Stimulated activated effector memory CD8-positive, alpha-beta T cell treated with anti-CD3 and anti-CD28 coated beads, Interleukin-12 subunit alpha, Interleukin-12 subunit beta, amount 100 ng/mL, for 72 hours (primary cell): Measurements from ENCODE around the gene SLC7A6OS.

Source experiments
- ATAC-seq: fragments of 150-1000 bp; cut with Tn5 transposase; 2 replicates; pipeline ENCODE4 v1.10.0; 2021
- DNase-seq, 2 donors: peaks; one replicate each; pipeline ENCODE4 v3.0.0; 2021 to 2022; ENCODE audit warnings: low spot score in 2 of 2
- H3K27ac Mint-ChIP-seq: one replicate; pipeline ENCODE4 v1.8.0; 2022; ENCODE audit warnings: mild to moderate bottlenecking, mixed read lengths
- H3K36me3 Mint-ChIP-seq: one replicate; pipeline ENCODE4 v1.8.0; 2022; ENCODE audit warnings: mild to moderate bottlenecking, mixed read lengths
- H3K4me1 Mint-ChIP-seq: one replicate; pipeline ENCODE4 v1.8.0; 2022; ENCODE audit warnings: mixed read lengths
- H3K4me3 Mint-ChIP-seq: one replicate; pipeline ENCODE4 v1.8.0; 2022; ENCODE audit warnings: mild to moderate bottlenecking, mixed read lengths
- H3K9me3 Mint-ChIP-seq: one replicate; pipeline ENCODE4 v1.8.0; 2022; ENCODE audit warnings: mixed read lengths

Gene SLC7A6OS

DNA sequence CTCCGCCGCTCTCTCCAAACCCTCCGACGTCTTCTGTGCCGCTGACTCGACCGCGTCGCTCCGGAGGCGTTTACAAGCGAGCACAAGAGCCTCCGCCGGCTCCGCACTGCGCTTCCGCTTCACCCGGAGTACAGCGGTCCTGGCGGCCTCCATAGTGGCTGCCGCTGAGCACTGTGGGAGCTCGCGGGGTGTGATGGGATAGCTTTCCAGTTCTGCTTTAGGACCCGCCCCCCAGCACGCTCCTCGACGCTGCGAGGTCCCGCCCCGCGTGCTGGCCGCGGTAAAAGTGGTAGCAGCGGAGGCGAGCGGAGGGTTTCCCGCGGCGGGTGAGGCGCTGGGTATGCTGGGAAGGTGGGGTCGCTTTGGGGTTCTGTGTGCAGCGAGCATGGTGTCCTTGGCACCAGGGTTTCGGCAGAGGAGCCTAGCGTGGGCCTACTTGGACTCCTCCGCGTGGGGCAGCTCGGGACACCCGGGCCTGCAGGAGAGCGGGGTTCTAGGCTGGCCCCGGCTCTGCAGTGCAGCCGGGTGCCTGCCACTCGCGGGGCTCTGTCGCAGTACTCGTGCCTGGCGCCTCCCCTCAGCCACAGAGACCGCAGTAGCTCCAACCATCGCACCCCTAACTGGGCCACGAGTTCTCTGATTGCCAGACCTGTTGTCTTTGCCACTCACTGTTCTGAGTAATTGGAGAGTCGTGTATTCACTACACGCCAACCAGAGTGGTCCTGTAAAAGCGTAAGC, at the start of gene SLC7A6OS, which contains the start of gene PRMT7:
Gene SLC7A6OS (minus strand): TSS at position 173 of the 738 bp plus-strand sequence. CDS start 20 bp downstream, at position 153.
Gene PRMT7 (plus strand): TSS at position 246 of the 738 bp plus-strand sequence. CDS start 4,961 bp downstream, outside the sequence.
- Mint-ChIP-seq H3K27ac (peak within 1 kb of the TSS; percentile 90), H3K9me3 (no peaks in the 10 kb centered on the region), H3K36me3 (peaks cover 76% of the 10 kb centered on the region), H3K4me3 (peak within 1 kb of the TSS; percentile 95), H3K4me1 (peaks cover 27% of the 10 kb centered on the region)
- peak; percentile 99 for ATAC-seq
- peak; percentile 81 to 94 for DNase-seq

DNA sequence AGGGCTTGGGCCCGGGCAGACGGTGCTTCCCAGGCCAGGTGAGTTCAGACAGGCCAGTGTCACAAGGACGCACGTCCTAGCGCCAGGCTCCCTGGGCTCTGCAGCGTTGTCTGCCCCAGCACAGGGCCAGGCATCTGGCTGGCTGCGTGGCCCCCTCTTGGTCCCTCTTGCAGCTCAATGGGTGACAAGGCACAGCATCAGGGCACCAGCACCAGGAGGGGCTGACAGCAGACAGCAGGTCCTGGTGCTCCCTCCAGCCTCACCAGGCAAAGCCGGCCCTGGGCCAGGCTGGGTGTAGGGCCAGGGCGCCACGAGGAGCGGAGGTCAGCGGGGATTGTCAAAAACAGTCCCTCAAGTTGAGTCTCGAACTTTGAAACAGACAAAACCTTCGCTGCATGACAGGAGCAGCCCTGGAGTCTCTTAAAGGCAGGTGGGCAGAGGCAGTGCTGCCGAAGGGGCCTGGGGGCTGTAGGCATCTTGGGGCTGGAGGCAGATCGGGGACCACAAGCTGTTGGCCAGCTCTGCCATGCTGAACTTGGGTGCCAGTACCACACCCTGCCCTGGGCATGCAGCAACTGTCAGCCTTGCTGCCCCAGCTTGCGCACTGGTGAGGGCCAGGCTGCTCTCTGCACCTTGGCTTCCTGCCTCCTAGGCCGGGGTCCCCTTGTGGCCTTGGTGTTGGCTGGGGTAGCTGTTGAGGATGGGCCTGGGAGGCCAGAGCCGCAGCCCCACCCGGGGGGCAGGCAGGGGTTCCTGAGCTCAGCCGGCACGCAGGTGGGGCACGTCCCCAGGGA, 48.8 kb upstream of the SLC7A6OS start:
- peaks cover 34% of the 10 kb centered on the region for H3K36me3 Mint-ChIP-seq
- H3K9me3 Mint-ChIP-seq = no peaks in the 10 kb centered on the region
- H3K27ac Mint-ChIP-seq = peak overlapping the region; percentile 14
- DNase-seq (no peak), ATAC-seq (no peak)
- H3K4me3 Mint-ChIP-seq = no peak overlapping the region
- peaks cover 50% of the 10 kb centered on the region for H3K4me1 Mint-ChIP-seq

DNA sequence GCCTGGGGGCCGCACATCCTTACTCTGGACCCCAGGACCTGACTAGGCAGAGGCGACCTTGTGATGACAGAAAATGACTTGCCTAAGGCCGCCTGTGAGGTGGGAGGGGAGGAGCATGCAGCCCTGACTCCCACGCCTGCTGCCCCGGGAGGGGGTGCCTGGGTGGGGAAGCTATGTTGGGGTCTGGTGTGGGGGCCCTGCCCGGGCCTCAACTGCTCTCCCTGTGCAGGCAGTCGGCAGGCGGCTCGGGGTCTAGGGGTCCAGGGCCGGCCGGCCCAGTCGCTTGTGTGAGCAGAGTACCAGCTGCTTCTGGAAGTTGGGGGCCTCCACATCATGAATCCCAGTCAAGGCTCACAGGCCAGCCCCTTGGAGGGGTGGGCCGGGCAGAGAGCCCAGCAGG, 48.2 kb upstream of the SLC7A6OS start:
- peaks cover 46% of the 10 kb centered on the region for H3K4me1 Mint-ChIP-seq
- H3K4me3 Mint-ChIP-seq = no peak overlapping the region
- no peak overlapping the region for H3K27ac Mint-ChIP-seq
- no peak for ATAC-seq
- H3K9me3 Mint-ChIP-seq = no peaks in the 10 kb centered on the region
- peaks cover 40% of the 10 kb centered on the region for H3K36me3 Mint-ChIP-seq
- DNase-seq = no peak

DNA sequence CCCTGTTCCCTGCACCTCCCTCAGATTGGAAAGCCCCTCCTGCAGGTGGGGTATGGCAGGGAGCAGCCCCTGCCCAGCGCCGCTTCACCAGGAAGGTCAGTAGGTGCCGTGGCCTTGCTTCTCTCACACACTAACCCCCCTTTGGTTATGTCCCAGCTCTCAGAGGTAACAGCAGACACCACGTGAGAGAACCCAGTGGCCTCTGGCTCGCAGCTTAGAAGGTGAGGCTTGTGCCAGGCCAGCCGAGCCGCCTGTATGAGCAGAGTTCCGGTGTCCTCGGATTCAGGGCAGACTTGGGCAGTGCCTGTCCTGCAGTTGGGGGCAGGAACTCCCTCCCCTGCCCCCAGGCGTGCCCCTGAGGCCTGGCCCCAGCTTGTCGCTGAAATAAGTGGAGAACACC, 47.2 kb upstream of the SLC7A6OS start:
- H3K9me3 Mint-ChIP-seq = no peaks in the 10 kb centered on the region

DNA sequence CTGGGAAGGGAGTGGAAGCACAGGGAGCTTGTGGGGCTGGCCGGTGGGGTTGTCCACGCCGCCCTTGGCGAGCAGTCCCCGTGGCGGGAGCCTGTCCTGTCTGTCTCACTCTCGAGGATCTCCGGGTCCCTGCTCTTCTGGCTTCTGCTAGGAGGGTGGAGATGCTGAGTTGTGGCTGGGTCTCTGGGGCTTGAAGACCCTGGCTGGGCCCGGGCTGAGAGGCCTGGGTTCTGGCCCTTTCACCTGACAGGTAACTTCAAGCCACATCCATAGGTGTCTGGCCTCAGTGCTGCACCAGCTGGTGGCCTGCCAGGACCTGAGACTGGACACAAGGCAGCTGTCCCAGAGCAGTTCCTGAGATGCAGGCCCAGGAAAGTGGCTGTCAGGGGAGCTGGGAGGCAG, 46.8 kb upstream of the SLC7A6OS start:
- ATAC-seq = no peak
- peaks cover 49% of the 10 kb centered on the region for H3K36me3 Mint-ChIP-seq

More for the DNA sequence above, 47.2 kb upstream of the SLC7A6OS start:
- ATAC-seq = no peak
- H3K4me1 Mint-ChIP-seq = peaks cover 45% of the 10 kb centered on the region
- no peak overlapping the region for H3K27ac Mint-ChIP-seq
- H3K36me3 Mint-ChIP-seq = peaks cover 49% of the 10 kb centered on the region
- H3K4me3 Mint-ChIP-seq = no peak overlapping the region
- no peak for DNase-seq

DNA sequence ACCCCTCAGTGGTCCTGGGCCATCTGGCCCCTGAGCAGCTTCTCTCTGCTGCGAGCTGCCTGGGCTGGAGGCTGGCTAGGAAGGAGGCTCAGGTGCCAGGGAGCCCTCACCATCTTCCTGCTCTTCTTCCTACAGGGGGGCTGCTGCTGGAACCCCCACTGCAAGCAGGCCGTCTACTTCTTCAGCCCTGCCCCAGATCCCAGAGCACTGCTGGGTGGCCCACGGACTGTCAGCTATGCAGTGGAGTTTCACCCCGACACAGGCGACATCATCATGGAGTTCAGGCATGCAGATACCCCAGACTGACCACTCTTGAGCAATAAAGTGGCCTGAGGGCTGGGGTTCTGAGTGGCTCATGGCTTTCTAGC, 46.2 kb upstream of the SLC7A6OS start:
- Mint-ChIP-seq H3K4me1 (peaks cover 45% of the 10 kb centered on the region), H3K36me3 (peaks cover 49% of the 10 kb centered on the region), H3K4me3 (peak overlapping the region; percentile 66), H3K27ac (peak overlapping the region; percentile 82), H3K9me3 (no peaks in the 10 kb centered on the region)
- DNase-seq = no peak
- no peak for ATAC-seq

More for the DNA sequence above, 46.8 kb upstream of the SLC7A6OS start:
- H3K4me1 Mint-ChIP-seq = peaks cover 45% of the 10 kb centered on the region
- no peak overlapping the region for H3K27ac Mint-ChIP-seq
- DNase-seq = no peak
- H3K9me3 Mint-ChIP-seq = no peaks in the 10 kb centered on the region
- no peak overlapping the region for H3K4me3 Mint-ChIP-seq

DNA sequence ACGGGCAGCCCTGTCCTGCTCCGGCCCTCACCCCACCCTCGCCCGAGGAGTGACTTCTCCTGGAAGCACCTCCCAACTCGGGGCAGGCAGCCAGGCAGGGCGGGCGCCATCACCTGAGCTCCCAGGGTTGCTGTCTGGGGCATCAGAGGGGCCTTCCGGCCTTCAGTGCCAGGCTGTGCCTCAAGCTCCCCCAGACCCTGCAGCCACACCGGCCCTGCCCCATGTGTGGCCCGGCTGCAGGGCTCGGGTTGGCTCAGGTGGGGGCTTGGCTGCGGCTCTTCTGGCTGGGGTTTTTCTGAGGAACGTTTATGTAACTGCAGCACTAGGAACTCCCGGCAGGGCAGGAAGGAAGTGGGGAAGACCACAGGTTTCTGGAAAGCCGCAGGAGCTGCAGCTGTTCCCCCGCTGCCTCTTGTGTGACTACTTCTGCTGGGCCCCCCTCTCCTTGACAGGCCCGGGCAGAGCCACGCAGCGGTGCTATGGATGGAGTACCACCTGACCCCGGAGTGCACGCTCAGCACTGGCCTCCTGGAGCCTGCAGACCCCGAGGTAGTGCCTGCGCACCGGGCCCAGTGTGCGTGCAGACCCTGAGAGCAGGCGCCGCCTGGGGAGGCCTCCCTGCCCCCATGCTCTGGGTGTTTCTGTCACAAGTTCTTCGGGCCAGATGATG, 45.6 kb upstream of the SLC7A6OS start:
- peak overlapping the region; percentile 82 for H3K27ac Mint-ChIP-seq

DNA sequence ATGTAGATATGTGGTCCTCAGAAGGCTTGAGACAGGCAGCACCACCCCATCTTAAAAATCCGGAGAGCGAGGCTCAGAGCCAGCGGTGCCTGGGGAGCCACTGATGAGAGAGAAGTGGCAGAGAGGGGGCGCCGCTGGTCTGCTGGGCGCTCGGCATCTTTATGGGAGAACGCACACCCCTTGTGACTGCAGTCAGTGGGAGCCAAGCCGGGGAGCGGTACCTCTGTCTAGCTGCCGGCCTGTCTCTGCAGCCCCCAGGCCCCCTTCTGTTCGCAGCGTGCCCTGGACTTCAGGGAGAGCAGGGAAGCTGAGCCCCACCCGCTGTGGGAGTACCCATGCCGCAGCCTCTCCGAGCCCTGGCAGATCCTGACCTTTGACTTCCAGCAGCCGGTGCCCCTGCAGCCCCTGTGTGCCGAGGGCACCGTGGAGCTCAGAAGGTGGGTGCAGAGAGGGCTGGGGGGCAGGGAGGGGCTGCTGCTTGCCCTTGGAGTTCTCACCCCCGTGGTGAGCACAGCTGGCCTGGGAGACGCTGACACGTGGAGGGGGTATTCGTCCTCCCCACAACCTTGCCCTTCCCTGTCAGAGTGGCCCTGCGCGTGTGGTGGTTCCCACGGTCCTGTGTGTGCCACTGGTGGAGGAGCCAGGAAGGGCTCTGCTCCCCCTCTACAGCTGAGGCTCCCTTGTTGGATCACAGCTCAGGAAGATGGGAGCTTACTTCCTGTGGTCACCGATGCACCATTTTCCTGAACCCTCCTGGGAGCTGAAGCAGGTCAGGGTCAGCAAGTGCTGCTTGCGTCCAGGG, 44.9 kb upstream of the SLC7A6OS start:
- H3K4me1 Mint-ChIP-seq = peaks cover 44% of the 10 kb centered on the region
- no peaks in the 10 kb centered on the region for H3K9me3 Mint-ChIP-seq
- ATAC-seq (peak; percentile 14), DNase-seq (no peak)
- H3K27ac Mint-ChIP-seq = peak overlapping the region; percentile 82
- H3K36me3 Mint-ChIP-seq = peaks cover 52% of the 10 kb centered on the region
- peak overlapping the region; percentile 66 for H3K4me3 Mint-ChIP-seq

More for the DNA sequence above, 45.6 kb upstream of the SLC7A6OS start:
- peaks cover 45% of the 10 kb centered on the region for H3K4me1 Mint-ChIP-seq
- ATAC-seq = peak; percentile 86
- H3K9me3 Mint-ChIP-seq = no peaks in the 10 kb centered on the region
- DNase-seq = peak; percentile 54 to 84
- peaks cover 49% of the 10 kb centered on the region for H3K36me3 Mint-ChIP-seq
- H3K4me3 Mint-ChIP-seq = peak overlapping the region; percentile 66

DNA sequence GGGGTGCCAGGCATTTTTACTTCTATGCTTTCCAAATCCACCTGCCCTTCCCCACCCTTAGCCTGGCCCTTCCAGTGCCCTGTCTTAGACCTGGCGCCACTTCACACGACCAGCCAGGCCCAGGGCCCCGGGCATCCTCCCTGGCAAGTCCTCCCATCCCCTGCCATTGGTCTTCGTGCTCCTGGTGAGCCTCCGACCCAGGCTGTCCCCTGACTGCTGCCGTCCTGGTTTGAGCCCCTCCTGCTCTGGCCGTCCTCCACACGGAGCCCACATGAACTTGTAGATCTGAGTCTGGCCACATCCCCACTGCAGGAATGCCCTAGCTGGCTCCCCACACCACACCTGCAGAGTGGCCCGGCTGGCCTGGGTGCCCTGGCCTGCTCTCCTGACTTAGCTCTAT, 44.1 kb upstream of the SLC7A6OS start:
- H3K27ac Mint-ChIP-seq = no peak overlapping the region
- H3K4me1 Mint-ChIP-seq = peaks cover 40% of the 10 kb centered on the region
- H3K36me3 Mint-ChIP-seq = peaks cover 61% of the 10 kb centered on the region
- H3K4me3 Mint-ChIP-seq = peak overlapping the region; percentile 66
- DNase-seq (no peak), ATAC-seq (no peak)
- no peaks in the 10 kb centered on the region for H3K9me3 Mint-ChIP-seq

DNA sequence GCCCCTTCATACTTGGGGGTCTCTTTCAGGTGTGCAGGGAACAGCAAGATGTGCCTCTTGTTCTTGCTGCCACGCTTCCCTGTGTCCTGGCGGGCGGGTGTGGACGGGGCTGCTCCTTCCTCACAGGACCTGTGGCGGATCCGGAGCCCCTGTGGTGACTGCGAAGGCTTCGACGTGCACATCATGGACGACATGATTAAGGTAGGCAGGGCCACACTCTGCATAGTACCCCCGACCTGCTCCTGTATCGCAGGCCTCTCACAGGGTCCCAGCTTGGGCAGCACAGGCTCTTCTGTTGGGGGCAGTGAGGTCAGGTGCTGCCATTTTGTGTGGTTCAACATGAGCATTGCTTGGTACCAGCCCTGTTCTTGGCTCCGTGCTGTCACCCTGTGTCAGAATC, 42.6 kb upstream of the SLC7A6OS start:
- ATAC-seq = no peak
- Mint-ChIP-seq H3K4me1 (peaks cover 48% of the 10 kb centered on the region), H3K27ac (no peak overlapping the region), H3K9me3 (no peaks in the 10 kb centered on the region), H3K4me3 (no peak overlapping the region), H3K36me3 (peaks cover 72% of the 10 kb centered on the region)
- no peak for DNase-seq

DNA sequence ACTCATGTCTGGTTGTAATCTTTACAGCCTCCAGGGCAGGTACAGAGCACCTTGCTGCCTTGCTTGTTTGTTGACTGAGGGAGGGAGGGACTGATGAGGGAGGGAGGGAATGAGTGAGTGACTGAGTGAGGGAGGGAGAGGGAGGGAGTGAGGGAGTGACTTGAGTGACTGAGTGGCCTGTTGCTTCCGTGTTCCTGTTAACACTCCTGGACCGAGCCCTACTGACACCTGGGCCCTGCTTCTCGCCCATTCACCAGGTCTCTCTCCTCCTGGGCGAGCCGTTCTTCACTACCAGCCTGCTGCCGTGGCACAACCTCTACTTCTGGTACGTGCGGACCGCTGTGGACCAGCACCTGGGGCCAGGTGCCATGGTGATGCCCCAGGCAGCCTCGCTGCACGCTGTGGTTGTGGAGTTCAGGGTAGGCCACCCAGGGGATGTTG, 41.3 kb upstream of the SLC7A6OS start:
- H3K4me1 Mint-ChIP-seq = peaks cover 37% of the 10 kb centered on the region
- H3K4me3 Mint-ChIP-seq = no peak overlapping the region
- H3K9me3 Mint-ChIP-seq = no peaks in the 10 kb centered on the region
- DNase-seq (no peak), ATAC-seq (no peak)
- no peak overlapping the region for H3K27ac Mint-ChIP-seq
- peaks cover 72% of the 10 kb centered on the region for H3K36me3 Mint-ChIP-seq

DNA sequence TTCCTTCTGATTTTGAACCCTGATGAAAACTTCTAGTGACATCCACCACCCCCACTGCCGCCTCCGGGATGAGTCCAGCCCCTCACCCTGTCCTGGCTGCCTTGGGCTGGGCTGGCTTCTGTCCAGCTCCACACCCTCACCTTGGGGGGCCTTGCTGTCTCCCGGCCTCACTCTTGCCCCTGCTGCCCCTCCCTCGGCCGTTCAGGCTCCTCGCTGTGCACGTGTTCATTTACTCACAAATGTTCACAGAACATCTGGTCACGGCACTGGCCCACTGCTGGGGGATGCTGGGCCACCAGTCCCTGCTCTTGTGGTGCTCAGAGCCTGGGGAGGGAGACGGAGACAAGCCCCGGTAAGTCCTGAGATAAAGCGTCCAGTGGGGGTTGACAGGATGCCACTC, 40.7 kb upstream of the SLC7A6OS start:
- no peak overlapping the region for H3K27ac Mint-ChIP-seq
- no peak for ATAC-seq
- H3K36me3 Mint-ChIP-seq = peaks cover 72% of the 10 kb centered on the region
- no peak for DNase-seq
- H3K4me1 Mint-ChIP-seq = peaks cover 37% of the 10 kb centered on the region
- H3K9me3 Mint-ChIP-seq = no peaks in the 10 kb centered on the region
- H3K4me3 Mint-ChIP-seq = no peak overlapping the region

DNA sequence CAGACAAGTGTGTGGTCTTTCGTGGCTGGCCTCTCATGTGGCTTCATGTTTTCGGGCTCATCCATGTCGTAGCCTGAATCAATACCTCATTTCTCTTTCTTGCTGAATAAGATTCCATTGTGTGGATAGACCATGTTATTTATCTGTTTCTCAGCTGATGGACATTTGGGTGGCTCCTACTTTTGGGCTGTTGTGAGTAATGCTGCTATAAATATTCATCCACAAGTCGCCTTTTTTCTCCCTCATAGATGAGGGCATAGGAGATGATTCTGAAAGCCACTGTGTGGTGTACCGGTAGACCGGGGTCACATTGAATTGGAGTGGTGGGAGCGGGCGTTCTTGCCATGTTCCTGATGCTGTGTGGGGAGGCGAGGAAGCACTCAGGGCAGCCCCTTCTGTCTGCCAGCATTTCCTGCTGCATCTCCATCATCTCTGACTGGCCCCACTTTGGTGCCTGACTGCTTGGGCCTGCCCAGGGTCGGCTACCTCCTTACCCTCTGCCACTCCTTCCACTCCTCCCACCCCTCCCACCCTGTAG, 40.1 kb upstream of the SLC7A6OS start:
- Mint-ChIP-seq H3K4me1 (peaks cover 35% of the 10 kb centered on the region), H3K4me3 (no peak overlapping the region), H3K9me3 (no peaks in the 10 kb centered on the region), H3K27ac (no peak overlapping the region), H3K36me3 (peaks cover 72% of the 10 kb centered on the region)
- ATAC-seq (no peak), DNase-seq (no peak)

DNA sequence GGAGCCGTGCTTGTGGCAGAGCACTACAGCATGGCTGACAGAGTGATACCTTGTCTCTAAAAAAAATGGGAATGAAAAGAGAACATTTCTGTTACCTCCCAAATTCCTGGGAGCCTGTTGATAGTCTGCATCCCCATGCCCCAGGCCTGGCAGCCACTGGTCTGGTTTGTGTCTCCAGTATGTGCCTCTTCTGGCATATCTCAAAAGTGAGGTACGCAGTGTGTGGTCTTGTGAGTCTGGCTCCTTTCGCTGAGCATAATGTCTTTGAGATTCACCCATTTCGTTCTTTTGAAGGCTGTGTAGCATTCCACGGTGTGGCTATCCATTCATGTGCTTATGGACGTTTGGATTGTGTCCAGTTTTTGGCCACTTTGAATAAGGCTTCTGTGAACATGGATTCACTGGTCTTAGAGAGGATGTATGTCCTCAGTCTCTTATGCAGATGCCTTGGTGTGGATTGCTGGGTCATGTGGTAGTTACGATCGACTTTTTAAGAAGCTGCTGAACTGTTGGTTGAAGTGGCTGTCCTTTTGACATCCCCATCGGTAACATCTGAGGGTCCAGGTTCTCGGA, 39.2 kb upstream of the SLC7A6OS start:
- no peak overlapping the region for H3K4me3 Mint-ChIP-seq
- DNase-seq = no peak
- H3K27ac Mint-ChIP-seq = no peak overlapping the region
- no peak for ATAC-seq
- peaks cover 78% of the 10 kb centered on the region for H3K36me3 Mint-ChIP-seq
- no peaks in the 10 kb centered on the region for H3K9me3 Mint-ChIP-seq
- H3K4me1 Mint-ChIP-seq = peaks cover 32% of the 10 kb centered on the region
